K562 (cell line): ENCODE data around the gene FAM149A. TPM values are rescaled to one million over a fixed set of nuclear protein-coding genes. Genes with fewer than 3 reads are reported as not detected.

Source experiments
- ESRRB ChIP-seq: fragments of 250-450 bp; sonication (Bioruptor Pico); IDR thresholded peaks from 2 replicates; pipeline ENCODE4 v1.5.0; 2020; ENCODE audit warnings: mild to moderate bottlenecking, moderate library complexity, borderline replicate concordance
- HDAC8 ChIP-seq: fragments of 450-650 bp; IDR thresholded peaks from 2 replicates; pipeline ENCODE4 v1.6.1; 2016; ENCODE audit warnings: mild to moderate bottlenecking, missing genetic modification characterization, moderate library complexity, missing compliant biosample characterization
- KAT8 ChIP-seq: fragments of 450-650 bp; IDR thresholded peaks from 2 replicates; pipeline ENCODE4 v1.6.1; 2016; ENCODE audit warnings: low read depth, mild to moderate bottlenecking
- MTA2 ChIP-seq: fragments of 450-650 bp; IDR thresholded peaks from 2 replicates; pipeline ENCODE4 v1.6.1; 2016; ENCODE audit warnings: low read depth
- ZBED1 ChIP-seq: IDR thresholded peaks from 2 replicates; pipeline ENCODE4 v1.6.1; 2014
- polyA plus RNA-seq, 8 experiments: library from polyadenylated mRNA; depleted of rRNA in 4 of 8; stranded (reverse) in 5 of 8; unstranded in 3 of 8; fragments of >200 nt; fragmentation: Nextera tagmentation in 2 of 8; fragmentation: Illumina TruSeq in 1 of 8; extraction: Ambion mirVana in 2 of 8; extraction: Trizol in 1 of 8; gene quantifications; 2 replicates each; pipeline versions ENCODE4 v1.2.1 to v1.2.3, GENCODE V29; 2011 to 2014; ENCODE audit warnings: inconsistent platforms in 1 of 8, missing spikeins in 1 of 8
- total RNA-seq, 7 experiments: library from RNA; depleted of rRNA in 6 of 7; stranded (reverse); fragments of >200 nt in 6 of 7; fragmentation: Illumina TruSeq in 2 of 7; extraction: Trizol in 2 of 7; gene quantifications; 2 replicates each; pipeline versions ENCODE4 v1.2.1 to v1.2.3, GENCODE V29; 2011 to 2021; ENCODE audit warnings: low replicate concordance in 1 of 7
- TF ChIP-seq, protein P1 (sequence below): fragments of 200-600 bp; sonication (generic); IDR thresholded peaks from one replicate; pipeline ENCODE4 v1.6.1; 2012; ENCODE audit warnings: mild to moderate bottlenecking, low read depth, low read length, inconsistent platforms
- TF ChIP-seq, protein P2 (sequence below): fragments of 250-450 bp; sonication (Bioruptor Pico); IDR thresholded peaks from 2 replicates; pipeline ENCODE4 v1.5.0; 2021; ENCODE audit warnings: mild to moderate bottlenecking, moderate library complexity
- TF ChIP-seq, protein P3 (sequence below): IDR thresholded peaks from 2 replicates; pipeline ENCODE4 v1.6.1; 2011; ENCODE audit not compliant: insufficient read length; ENCODE audit errors: extremely low read depth
- TF ChIP-seq, protein P4 (sequence below): sonication (generic); formaldehyde crosslinking; IDR thresholded peaks from 2 replicates; pipeline ENCODE4 v1.8.0; 2022; ENCODE audit warnings: missing genetic modification reagents, mild to moderate bottlenecking, moderate library complexity, borderline replicate concordance
- TF ChIP-seq, protein P5 (sequence below): fragments of 450-650 bp; IDR thresholded peaks from 2 replicates; pipeline ENCODE4 v1.6.1; 2016; ENCODE audit warnings: low read depth, mild to moderate bottlenecking, moderate library complexity

The FAM149A gene
- total and polyA plus RNA-seq, 9 of the 15 experiments (the other 6 are each of a cell fraction or from before 2014, with no cell fraction given): not detected

DNA sequence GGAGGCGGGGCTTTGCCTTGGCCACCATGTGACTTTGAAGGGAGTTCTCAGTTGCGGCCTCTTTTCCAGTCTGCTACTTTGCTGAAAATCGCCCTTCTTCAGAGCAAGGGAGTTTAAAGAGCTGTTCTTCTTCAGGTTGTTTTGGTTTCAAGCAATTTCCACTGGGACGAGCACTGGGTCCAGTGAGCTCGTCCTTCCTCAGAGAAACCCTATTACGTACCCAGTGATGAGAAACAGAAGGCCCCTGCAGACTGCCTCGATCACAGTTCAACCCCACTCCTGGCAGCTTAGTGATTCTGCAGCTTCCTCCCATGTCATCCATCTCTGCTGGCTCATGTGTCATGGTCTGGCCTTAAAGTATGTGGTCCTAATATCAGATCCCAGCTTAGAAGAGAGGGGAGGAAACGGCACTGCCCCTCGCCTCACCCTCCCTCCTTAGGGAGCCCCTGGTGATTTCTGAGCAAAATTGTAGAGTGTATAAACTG lies 7.8 kb upstream of the FAM149A start (continued):
- TF ChIP-seq, protein P1, sequence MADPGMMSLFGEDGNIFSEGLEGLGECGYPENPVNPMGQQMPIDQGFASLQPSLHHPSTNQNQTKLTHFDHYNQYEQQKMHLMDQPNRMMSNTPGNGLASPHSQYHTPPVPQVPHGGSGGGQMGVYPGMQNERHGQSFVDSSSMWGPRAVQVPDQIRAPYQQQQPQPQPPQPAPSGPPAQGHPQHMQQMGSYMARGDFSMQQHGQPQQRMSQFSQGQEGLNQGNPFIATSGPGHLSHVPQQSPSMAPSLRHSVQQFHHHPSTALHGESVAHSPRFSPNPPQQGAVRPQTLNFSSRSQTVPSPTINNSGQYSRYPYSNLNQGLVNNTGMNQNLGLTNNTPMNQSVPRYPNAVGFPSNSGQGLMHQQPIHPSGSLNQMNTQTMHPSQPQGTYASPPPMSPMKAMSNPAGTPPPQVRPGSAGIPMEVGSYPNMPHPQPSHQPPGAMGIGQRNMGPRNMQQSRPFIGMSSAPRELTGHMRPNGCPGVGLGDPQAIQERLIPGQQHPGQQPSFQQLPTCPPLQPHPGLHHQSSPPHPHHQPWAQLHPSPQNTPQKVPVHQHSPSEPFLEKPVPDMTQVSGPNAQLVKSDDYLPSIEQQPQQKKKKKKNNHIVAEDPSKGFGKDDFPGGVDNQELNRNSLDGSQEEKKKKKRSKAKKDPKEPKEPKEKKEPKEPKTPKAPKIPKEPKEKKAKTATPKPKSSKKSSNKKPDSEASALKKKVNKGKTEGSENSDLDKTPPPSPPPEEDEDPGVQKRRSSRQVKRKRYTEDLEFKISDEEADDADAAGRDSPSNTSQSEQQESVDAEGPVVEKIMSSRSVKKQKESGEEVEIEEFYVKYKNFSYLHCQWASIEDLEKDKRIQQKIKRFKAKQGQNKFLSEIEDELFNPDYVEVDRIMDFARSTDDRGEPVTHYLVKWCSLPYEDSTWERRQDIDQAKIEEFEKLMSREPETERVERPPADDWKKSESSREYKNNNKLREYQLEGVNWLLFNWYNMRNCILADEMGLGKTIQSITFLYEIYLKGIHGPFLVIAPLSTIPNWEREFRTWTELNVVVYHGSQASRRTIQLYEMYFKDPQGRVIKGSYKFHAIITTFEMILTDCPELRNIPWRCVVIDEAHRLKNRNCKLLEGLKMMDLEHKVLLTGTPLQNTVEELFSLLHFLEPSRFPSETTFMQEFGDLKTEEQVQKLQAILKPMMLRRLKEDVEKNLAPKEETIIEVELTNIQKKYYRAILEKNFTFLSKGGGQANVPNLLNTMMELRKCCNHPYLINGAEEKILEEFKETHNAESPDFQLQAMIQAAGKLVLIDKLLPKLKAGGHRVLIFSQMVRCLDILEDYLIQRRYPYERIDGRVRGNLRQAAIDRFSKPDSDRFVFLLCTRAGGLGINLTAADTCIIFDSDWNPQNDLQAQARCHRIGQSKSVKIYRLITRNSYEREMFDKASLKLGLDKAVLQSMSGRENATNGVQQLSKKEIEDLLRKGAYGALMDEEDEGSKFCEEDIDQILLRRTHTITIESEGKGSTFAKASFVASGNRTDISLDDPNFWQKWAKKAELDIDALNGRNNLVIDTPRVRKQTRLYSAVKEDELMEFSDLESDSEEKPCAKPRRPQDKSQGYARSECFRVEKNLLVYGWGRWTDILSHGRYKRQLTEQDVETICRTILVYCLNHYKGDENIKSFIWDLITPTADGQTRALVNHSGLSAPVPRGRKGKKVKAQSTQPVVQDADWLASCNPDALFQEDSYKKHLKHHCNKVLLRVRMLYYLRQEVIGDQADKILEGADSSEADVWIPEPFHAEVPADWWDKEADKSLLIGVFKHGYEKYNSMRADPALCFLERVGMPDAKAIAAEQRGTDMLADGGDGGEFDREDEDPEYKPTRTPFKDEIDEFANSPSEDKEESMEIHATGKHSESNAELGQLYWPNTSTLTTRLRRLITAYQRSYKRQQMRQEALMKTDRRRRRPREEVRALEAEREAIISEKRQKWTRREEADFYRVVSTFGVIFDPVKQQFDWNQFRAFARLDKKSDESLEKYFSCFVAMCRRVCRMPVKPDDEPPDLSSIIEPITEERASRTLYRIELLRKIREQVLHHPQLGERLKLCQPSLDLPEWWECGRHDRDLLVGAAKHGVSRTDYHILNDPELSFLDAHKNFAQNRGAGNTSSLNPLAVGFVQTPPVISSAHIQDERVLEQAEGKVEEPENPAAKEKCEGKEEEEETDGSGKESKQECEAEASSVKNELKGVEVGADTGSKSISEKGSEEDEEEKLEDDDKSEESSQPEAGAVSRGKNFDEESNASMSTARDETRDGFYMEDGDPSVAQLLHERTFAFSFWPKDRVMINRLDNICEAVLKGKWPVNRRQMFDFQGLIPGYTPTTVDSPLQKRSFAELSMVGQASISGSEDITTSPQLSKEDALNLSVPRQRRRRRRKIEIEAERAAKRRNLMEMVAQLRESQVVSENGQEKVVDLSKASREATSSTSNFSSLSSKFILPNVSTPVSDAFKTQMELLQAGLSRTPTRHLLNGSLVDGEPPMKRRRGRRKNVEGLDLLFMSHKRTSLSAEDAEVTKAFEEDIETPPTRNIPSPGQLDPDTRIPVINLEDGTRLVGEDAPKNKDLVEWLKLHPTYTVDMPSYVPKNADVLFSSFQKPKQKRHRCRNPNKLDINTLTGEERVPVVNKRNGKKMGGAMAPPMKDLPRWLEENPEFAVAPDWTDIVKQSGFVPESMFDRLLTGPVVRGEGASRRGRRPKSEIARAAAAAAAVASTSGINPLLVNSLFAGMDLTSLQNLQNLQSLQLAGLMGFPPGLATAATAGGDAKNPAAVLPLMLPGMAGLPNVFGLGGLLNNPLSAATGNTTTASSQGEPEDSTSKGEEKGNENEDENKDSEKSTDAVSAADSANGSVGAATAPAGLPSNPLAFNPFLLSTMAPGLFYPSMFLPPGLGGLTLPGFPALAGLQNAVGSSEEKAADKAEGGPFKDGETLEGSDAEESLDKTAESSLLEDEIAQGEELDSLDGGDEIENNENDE: no peak
- TF ChIP-seq KAT8 (no peak), HDAC8 (tag) (no peak), ZBED1 (no peak), ESRRB (no peak), MTA2 (no peak)
- TF ChIP-seq, protein P2, sequence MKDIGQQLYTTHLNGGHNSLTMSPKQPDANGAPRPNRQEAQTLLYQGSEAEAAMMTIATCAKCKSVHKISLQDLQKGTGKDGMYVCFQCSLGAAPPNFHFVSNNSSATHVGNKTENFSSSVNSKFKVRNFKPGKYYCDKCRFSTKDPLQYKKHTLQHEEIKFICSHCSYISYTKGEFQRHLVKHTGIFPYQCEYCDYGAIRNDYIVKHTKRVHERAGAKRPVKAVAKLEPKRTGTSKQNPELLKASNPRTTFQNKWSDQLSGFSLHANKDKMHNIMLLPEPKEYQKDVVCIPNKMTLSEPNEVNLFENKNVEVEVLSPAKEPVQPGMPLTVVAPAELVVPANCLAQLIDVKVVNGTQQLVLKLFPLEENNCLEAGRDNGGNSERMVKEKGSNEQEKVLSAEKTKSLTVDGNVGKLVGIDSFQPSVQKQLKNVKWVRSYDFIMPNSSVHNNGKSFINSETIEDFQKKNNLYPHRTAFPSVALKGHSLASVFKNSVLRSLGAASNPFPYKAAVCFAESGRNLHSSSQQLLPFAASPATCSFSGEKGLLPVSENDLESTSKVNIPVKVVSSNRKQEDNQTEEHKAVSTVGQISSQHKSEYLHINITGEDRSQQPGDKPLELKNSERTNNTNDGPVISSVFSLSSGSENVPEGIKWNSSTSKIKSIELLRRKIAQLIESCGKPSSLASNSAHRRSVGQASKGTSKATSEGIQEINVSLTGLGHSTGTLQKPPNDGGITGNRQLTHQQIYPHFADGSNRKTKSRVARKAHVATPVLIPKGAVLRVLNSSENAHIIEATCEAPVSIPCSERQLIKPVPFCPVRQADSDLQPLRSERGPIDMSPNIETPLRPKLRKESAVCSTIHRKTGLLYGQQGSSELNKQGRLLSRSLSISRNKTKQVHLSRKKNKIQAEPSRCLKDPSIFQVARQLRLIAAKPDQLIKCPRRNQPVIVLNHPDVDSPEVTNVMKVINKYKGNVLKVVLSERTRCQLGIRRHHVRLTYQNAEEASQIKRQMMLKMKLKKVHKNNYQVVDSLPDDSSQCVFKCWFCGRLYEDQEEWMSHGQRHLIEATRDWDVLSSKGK (CRISPR knock-in tag): no peak
- TF ChIP-seq, protein P3, sequence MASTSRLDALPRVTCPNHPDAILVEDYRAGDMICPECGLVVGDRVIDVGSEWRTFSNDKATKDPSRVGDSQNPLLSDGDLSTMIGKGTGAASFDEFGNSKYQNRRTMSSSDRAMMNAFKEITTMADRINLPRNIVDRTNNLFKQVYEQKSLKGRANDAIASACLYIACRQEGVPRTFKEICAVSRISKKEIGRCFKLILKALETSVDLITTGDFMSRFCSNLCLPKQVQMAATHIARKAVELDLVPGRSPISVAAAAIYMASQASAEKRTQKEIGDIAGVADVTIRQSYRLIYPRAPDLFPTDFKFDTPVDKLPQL: no peak
- TF ChIP-seq, protein P4, sequence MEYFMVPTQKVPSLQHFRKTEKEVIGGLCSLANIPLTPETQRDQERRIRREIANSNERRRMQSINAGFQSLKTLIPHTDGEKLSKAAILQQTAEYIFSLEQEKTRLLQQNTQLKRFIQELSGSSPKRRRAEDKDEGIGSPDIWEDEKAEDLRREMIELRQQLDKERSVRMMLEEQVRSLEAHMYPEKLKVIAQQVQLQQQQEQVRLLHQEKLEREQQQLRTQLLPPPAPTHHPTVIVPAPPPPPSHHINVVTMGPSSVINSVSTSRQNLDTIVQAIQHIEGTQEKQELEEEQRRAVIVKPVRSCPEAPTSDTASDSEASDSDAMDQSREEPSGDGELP (CRISPR knock-in tag): no peak
- TF ChIP-seq, protein P5, sequence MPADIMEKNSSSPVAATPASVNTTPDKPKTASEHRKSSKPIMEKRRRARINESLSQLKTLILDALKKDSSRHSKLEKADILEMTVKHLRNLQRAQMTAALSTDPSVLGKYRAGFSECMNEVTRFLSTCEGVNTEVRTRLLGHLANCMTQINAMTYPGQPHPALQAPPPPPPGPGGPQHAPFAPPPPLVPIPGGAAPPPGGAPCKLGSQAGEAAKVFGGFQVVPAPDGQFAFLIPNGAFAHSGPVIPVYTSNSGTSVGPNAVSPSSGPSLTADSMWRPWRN: no peak
